Liver (tissue), 3 donors: Measurements from ENCODE around the gene PRODH.
"Not testable (repeated sequence)": the region's sequence is repeated elsewhere in the genome, so short reads cannot be mapped to it uniquely, and the experiment has no call there.

ENCODE experiments used
- CTCF ChIP-seq: fragments of 150-350 bp; IDR thresholded peaks from 2 replicates; pipeline ENCODE4 v1.5.1; 2017; ENCODE audit warnings: improper control_type of control experiment, low read depth, low read length; ENCODE audit not compliant: missing input control
- RAD21 ChIP-seq, 2 donors: IDR thresholded peaks; 2 replicates each; pipeline ENCODE4 v1.6.1; 2016; ENCODE audit warnings: antibody characterized with exemption in 2 of 2, mild to moderate bottlenecking in 2 of 2
- donor health status: healthy.
- donor health status: healthy.

- not testable (repeated sequence) for TF ChIP-seq CTCF; RAD21 (IDR thresholded peaks at IDR 0.05)
Observed at GRCh38 chr22:18959266-18959665, 23.2 kb upstream of the PRODH start.
